RWPE1 (cell line): ENCODE measurements around the gene SOCS2.

Experiments
- CTCF ChIA-PET: fragments of 350-600 bp; sonication (Branson Sonifier 250); formaldehyde crosslinking; extraction: SDS; loops from one replicate; lab custom pipeline; 2021; lab: Yijun Ruan, JAX
- POLR2A ChIA-PET: fragments of 400-600 bp; formaldehyde crosslinking; extraction: SDS; loops from one replicate; lab custom pipeline; 2020; ENCODE audit warnings: antibody characterized with exemption; ENCODE audit not compliant: low non-redundant PET; lab: Yijun Ruan, JAX
- DNase-seq: peaks from one replicate; pipeline ENCODE4 v3.0.0; 2012; ENCODE audit warnings: low spot score
- H3K27ac ChIP-seq: fragments of 450-650 bp; 2 replicates; pipeline ENCODE4 v1.5.1; 2017
- CTCF ChIP-seq: fragments of 450-650 bp; conservative IDR thresholded peaks from 2 replicates; pipeline ENCODE4 v1.5.1; 2017; ENCODE audit warnings: low read depth, mild to moderate bottlenecking

SOCS2 gene

GRCh38 chr12:93571365-93571924, 1.0 kb upstream of the SOCS2 start:
- DNase-seq, result peak; percentile 64
- TF ChIP-seq CTCF, result no peak
- ChIA-PET POLR2A (no interaction called here), CTCF (interaction anchor here (4.7 kb wide), 1 partner anchor 531 kb away, joined by 57 read pairs; no protein-coding TSS in a partner anchor)
- H3K27ac ChIP-seq, result peak overlapping the region; percentile 88

DNA sequence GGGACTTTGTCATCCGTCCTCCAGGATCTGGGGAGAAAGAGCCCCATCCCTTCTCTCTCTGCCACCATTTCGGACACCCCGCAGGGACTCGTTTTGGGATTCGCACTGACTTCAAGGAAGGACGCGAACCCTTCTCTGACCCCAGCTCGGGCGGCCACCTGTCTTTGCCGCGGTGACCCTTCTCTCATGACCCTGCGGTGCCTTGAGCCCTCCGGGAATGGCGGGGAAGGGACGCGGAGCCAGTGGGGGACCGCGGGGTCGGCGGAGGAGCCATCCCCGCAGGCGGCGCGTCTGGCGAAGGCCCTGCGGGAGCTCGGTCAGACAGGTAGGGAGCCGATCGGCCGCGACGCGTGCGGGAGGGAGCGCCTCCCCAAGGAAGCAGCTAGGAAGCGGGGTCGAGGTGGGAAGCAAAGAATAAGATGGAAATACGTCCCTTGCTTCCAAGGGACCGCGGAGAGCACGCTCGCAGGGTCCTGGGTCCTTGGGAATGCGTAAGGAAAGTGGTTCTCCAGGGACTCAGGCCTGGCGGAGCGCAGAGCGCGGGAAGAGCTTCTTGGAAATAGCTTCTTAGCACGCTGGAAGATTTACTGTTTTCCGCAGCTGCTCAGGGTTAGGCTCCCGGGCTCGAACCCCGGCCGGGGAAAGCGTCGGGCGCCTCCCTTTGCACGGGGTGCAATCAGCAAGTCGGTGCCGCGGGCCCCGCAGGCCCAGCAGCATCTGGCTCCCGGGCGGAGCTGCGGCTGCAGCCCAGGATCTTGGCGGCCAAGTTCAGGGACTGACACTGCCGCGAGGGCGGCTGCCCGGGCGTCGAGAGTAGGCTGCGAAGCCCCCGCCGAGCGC, 457 bp downstream of the SOCS2 start:
- no peak overlapping the region for H3K27ac ChIP-seq
- no peak for TF ChIP-seq CTCF
- ChIA-PET POLR2A (no interaction called here), CTCF (interaction anchor here (0.6 to 1.7 kb wide), 4 partner anchors 146 to 528 kb away, joined by 3 to 6 read pairs (median 3); no protein-coding TSS in a partner anchor)
- no peak for DNase-seq

- no peak for DNase-seq
- H3K27ac ChIP-seq, result no peak overlapping the region
- POLR2A ChIA-PET, result no interaction called here
- no peak for TF ChIP-seq CTCF
- CTCF ChIA-PET, result interaction anchor here (0.6 to 1.7 kb wide), 4 partner anchors 147 to 874 kb away, joined by 3 to 6 read pairs (median 4); no protein-coding TSS in a partner anchor
Observed at GRCh38 chr12:93573552-93574223, 1.2 kb downstream of the SOCS2 start.

- no peak overlapping the region for H3K27ac ChIP-seq
- DNase-seq, result no peak
- CTCF ChIA-PET, result interaction anchor here (0.6 to 0.7 kb wide), 2 partner anchors 100 to 129 kb away, joined by 3 read pairs; no protein-coding TSS in a partner anchor
- POLR2A ChIA-PET, result interaction anchor here (0.6 kb wide), 1 partner anchor 98 kb away, joined by 8 read pairs; no protein-coding TSS in a partner anchor
- TF ChIP-seq CTCF, result no peak
Observed at GRCh38 chr12:93577222-93577621, 4.7 kb downstream of the SOCS2 start.

DNA sequence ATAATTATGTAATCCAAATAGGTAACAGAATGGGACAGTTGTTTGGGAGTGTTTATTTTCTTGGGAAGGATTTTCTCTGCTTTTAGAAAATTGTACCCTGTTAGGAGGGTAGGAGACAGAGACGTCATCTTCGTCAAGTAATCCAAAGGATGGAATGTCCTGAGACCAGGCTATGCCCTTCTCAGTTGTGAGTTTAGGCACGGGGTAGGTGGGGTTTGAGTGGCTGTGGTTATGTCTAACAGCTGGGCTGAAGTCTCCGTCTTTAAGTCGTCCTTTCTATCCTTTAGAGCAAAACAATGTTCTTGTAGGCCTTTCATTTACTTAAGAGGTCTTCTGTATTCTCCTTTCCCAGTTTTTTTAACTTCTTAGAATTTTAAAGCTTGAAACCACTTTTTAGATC, 5.7 kb downstream of the SOCS2 start:
- DNase-seq, result no peak
- no peak overlapping the region for H3K27ac ChIP-seq
- no peak for TF ChIP-seq CTCF
- CTCF ChIA-PET, result no interaction called here
- POLR2A ChIA-PET, result no interaction called here

DNA sequence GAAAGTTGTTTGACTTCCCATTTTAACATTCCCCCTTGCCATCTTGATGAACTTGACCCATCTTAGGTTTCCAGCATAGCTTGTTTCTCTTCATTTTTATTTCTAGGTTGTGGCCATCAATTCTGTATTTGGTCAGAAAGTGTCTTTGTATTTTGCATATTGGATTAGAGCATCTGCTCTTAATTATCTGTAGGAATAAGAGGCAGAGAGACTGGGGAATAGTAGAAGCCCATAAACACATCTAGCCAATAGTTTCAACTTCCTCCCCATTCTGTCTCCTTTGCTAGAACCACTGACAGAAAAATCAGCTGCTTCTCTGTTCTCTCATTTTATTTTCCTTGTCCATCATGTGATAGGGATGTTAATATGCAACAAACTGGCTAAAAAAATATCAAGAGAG, 8.2 kb downstream of the SOCS2 start:
- CTCF ChIA-PET, result interaction anchor here (0.5 to 0.7 kb wide), 2 partner anchors 31 to 165 kb away, joined by 3 read pairs; no protein-coding TSS in a partner anchor
- POLR2A ChIA-PET, result no interaction called here
- no peak for TF ChIP-seq CTCF
- no peak for DNase-seq
- no peak overlapping the region for H3K27ac ChIP-seq
